ENCODE results near the gene ZNF787. TPM values are rescaled to one million over a fixed set of nuclear protein-coding genes. Genes with fewer than 3 reads are reported as not detected.

ZNF787 gene
- total and polyA plus RNA-seq, 2 of the 8 experiments (the other 6 are each of a cell fraction or from before 2014, with no cell fraction given), result 19.7 to 56.0 TPM

- TF ChIP-seq SIRT6 (IDR thresholded peaks at IDR 0.05; ENCODE audit: low read length) (no peak), NANOG (IDR thresholded peaks at IDR 0.05; ENCODE audit: insufficient read depth, low read depth, low read length, poor library complexity, severe bottlenecking) (no peak), BACH1 (IDR thresholded peaks at IDR 0.05; ENCODE audit: low read length) (no peak), BRCA1 (IDR thresholded peaks at IDR 0.05; ENCODE audit: low read depth, low read length) (no peak), SP1 (IDR thresholded peaks at IDR 0.05; ENCODE audit: low read depth, low read length) (no peak), CHD2 (IDR thresholded peaks at IDR 0.05; ENCODE audit: low read length) (no peak), ATF2 (IDR thresholded peaks at IDR 0.05; ENCODE audit: low read length) (no peak), FOSL1 (IDR thresholded peaks at IDR 0.05; ENCODE audit: insufficient read depth, low read depth, low read length) (no peak)
- TF ChIP-seq, protein P1, sequence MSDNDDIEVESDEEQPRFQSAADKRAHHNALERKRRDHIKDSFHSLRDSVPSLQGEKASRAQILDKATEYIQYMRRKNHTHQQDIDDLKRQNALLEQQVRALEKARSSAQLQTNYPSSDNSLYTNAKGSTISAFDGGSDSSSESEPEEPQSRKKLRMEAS (IDR thresholded peaks at IDR 0.05), result no peak
- peaks cover 0 to 5% (median 0%) of the 10 kb centered on the region in 4 experiments; a peak in 1 of 7 replicates for H3K4me1 ChIP-seq (replicated peaks in 1 of 4; ENCODE audit: control insufficient read depth in 3 of 4, insufficient read depth in 4 of 4, low read length in 3 of 4)
- no peak overlapping the region for H2AFZ ChIP-seq (ENCODE audit: low read length)
- H2BK20ac ChIP-seq (ENCODE audit: low read length), result no peak overlapping the region
- no peaks in the 10 kb centered on the region for H3K27me3 ChIP-seq (replicated peaks in 1 of 4; ENCODE audit: control insufficient read depth in 3 of 4, extremely low read depth in 1 of 4, insufficient read depth in 3 of 4, low read length in 3 of 4)
- H3K56ac ChIP-seq (replicated peaks; ENCODE audit: insufficient read length, low read depth, low read length), result no peak overlapping the region
- no peak overlapping the region; a peak in 1 of 7 replicates for H3K9ac ChIP-seq (replicated peaks in 1 of 4; ENCODE audit: extremely low read depth in 1 of 4, low read depth in 3 of 4, low read length in 3 of 4)
- DNase-seq (ENCODE audit: low read depth in 1 of 2, low spot score in 2 of 2), result no peak
- H3K4ac ChIP-seq (replicated peaks; ENCODE audit: insufficient read length, low read depth, low read length), result no peak overlapping the region
- no peak overlapping the region for H2BK15ac ChIP-seq (ENCODE audit: low read length)
- H2BK12ac ChIP-seq (ENCODE audit: low read depth, low read length), result peak overlapping the region; percentile 27; the same call in 1 of the 2 replicates
- peaks cover 0 to 59% of the 10 kb centered on the region in 2 experiments; a peak in 2 of 4 replicates for H3K79me2 ChIP-seq (ENCODE audit: control insufficient read depth in 1 of 2, insufficient read depth in 2 of 2, low read length in 2 of 2)
- no peak overlapping the region; the same call in 1 of the 2 replicates for H2AK5ac ChIP-seq (ENCODE audit: low read depth, low read length)
- H3K27ac ChIP-seq (ENCODE audit: low read depth, low read length), result peak overlapping the region; percentile 21; the same call in 1 of the 2 replicates
- peaks cover 0 to 14% (median 6%) of the 10 kb centered on the region in 4 experiments; a peak in 5 of 8 replicates for H3K36me3 ChIP-seq (ENCODE audit: control insufficient read depth in 2 of 4, insufficient read depth in 4 of 4, low read length in 3 of 4)
- H3K23ac ChIP-seq (ENCODE audit: insufficient read length), result no peak overlapping the region
- no peaks in the 10 kb centered on the region for H3K23me2 ChIP-seq (ENCODE audit: low read depth, low read length)
- no peaks in the 10 kb centered on the region for H3K9me3 ChIP-seq (ENCODE audit: insufficient read depth in 2 of 2, low read depth in 1 of 2, low read length in 1 of 2)
- H3K79me1 ChIP-seq (ENCODE audit: low read depth, low read length), result peaks cover 21% of the 10 kb centered on the region
- no peak for FAIRE-seq
- H3K4me2 ChIP-seq (ENCODE audit: insufficient read depth in 1 of 2, low read depth in 2 of 2, low read length in 2 of 2), result no peak overlapping the region; a peak in 2 of 4 replicates
- WGBS, 2 experiments (ENCODE audit: extremely low coverage in 1 of 2, insufficient coverage in 1 of 2, insufficient read length in 1 of 2, insufficient replicate concordance in 2 of 2, low coverage in 1 of 2, low lambda C conversion rate in 2 of 2, missing lambda C conversion rate in 1 of 2), result 88% methylated on average over 34 of the region's 38 CpGs; no CpG with 5 or more reads in 1 of the 2 experiments
- peak overlapping the region; percentile 88 for H4K8ac ChIP-seq (ENCODE audit: extremely low read depth, insufficient read depth, low read length)
- H2BK120ac ChIP-seq (replicated peaks; ENCODE audit: low read depth, low read length), result no peak overlapping the region
- ChIA-PET POLR2A (ENCODE audit: partially characterized antibody) (interaction anchor here (0.6 to 3.6 kb wide), 4 partner anchors 10 to 409 kb away, joined by 3 to 15 read pairs (median 3); no protein-coding TSS in a partner anchor), CTCF (ENCODE audit: partially characterized antibody) (interaction anchor here (0.6 to 2.4 kb wide), 12 partner anchors 8 to 1223 kb away, joined by 3 to 11 read pairs (median 3); no protein-coding TSS in a partner anchor)
- no peak overlapping the region for H4K91ac ChIP-seq (replicated peaks; ENCODE audit: insufficient read length, low read length)
- no peak overlapping the region for H3K14ac ChIP-seq (ENCODE audit: insufficient read length)
- no peak overlapping the region for H3K4me3 ChIP-seq (ENCODE audit: extremely low read depth in 1 of 4, insufficient read depth in 2 of 4, low read depth in 3 of 4, low read length in 4 of 4)
- peaks cover 16 to 34% of the 10 kb centered on the region in 2 experiments for H4K20me1 ChIP-seq (replicated peaks in 1 of 2; ENCODE audit: control insufficient read depth in 1 of 2, insufficient read depth in 2 of 2, low read length in 2 of 2)
- H4K5ac ChIP-seq (ENCODE audit: insufficient read length, low read depth, low read length), result no peak overlapping the region
- peak overlapping the region; percentile 75; the same call in 1 of the 2 replicates for H2BK5ac ChIP-seq (ENCODE audit: low read depth, low read length)
- H3K18ac ChIP-seq (ENCODE audit: extremely low read depth, low read length), result peak overlapping the region; percentile 19; the same call in 1 of the 2 replicates
These were observed 29.1 kb downstream of the ZNF787 start for GRCh38 chr19:56091751-56092546.

Data from H1 (cell line).